Activated CD4-positive, alpha-beta memory T cell treated with anti-CD3 and anti-CD28 coated beads for 36 hours (primary cell): ENCODE measurements around the gene RTL3. TPM values are rescaled to one million over a fixed set of nuclear protein-coding genes. Genes with fewer than 3 reads are reported as not detected.
"Not testable (repeated sequence)": the region's sequence is repeated elsewhere in the genome, so short reads cannot be mapped to it uniquely, and the experiment has no call there.

ENCODE experiments used
- CTCF ChIA-PET: fragments of 350-600 bp; sonication (Branson Sonifier 250); formaldehyde crosslinking; loops from one replicate; lab custom pipeline; 2021; ENCODE audit warnings: antibody characterized with exemption, inconsistent platforms; lab: Charles Lee
- POLR2A ChIA-PET: fragments of 350-600 bp; sonication (Branson Sonifier 250); formaldehyde crosslinking; loops from one replicate; lab custom pipeline; 2021; ENCODE audit warnings: antibody characterized with exemption; lab: Charles Lee
- DNase-seq: peaks from one replicate; pipeline ENCODE4 v3.0.0-alpha.2; 2020
- H3K27ac Mint-ChIP-seq: one replicate; pipeline ENCODE4 v1.8.0; 2021; ENCODE audit warnings: mixed read lengths
- H3K27me3 Mint-ChIP-seq: one replicate; pipeline ENCODE4 v1.8.0; 2021; ENCODE audit warnings: mixed read lengths
- H3K36me3 Mint-ChIP-seq: one replicate; pipeline ENCODE4 v1.8.0; 2021; ENCODE audit warnings: mixed read lengths
- H3K4me1 Mint-ChIP-seq: one replicate; pipeline ENCODE4 v1.8.0; 2021; ENCODE audit warnings: low read depth, mixed read lengths
- H3K4me3 Mint-ChIP-seq: one replicate; pipeline ENCODE4 v1.8.0; 2021; ENCODE audit warnings: mild to moderate bottlenecking, mixed read lengths
- H3K9me3 Mint-ChIP-seq: one replicate; pipeline ENCODE4 v1.8.0; 2021; ENCODE audit warnings: mixed read lengths
- intact Hi-C: fragments of 100-400 bp; cut with micrococcal nuclease; formaldehyde crosslinking; loops from one replicate; pipeline ENCODE4 v1.15.1; 2023
- total RNA-seq, 2 experiments: library from RNA; stranded (reverse); gene quantifications; one replicate each; pipeline ENCODE4 v1.2.3, GENCODE V29; 2021

RTL3 gene
- total RNA-seq, 2 experiments from 2014 or later = not detected

DNA sequence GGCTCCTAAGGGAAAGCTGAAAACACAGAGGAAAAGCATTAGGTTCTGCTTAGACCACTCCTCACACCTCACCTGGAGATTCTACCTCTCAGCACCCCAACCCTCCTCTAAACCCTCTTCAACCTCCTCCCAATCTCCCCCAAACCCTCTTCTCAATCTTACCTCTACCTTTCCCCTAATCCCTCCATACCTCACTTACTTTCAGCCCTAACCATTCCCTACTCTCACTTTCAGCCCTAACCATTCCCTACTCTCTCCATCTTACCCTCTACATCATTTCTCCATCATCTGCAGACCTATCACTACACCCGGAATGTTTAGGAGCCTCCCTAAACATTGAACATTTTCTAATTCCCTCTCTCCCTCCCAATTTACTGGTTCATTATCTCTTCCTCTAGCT, 3.5 kb downstream of the RTL3 start:
- ChIA-PET CTCF (no interaction called here), POLR2A (no interaction called here)
- intact Hi-C loops = loop anchor here (10.0 kb wide), 1 partner anchor 429 kb away; no protein-coding TSS in a partner anchor
- Mint-ChIP-seq H3K9me3 (no peaks in the 10 kb centered on the region), H3K27ac (no peak overlapping the region), H3K36me3 (no peaks in the 10 kb centered on the region), H3K4me1 (peaks cover 18% of the 10 kb centered on the region), H3K4me3 (no peak overlapping the region), H3K27me3 (no peaks in the 10 kb centered on the region)
- no peak for DNase-seq

DNA sequence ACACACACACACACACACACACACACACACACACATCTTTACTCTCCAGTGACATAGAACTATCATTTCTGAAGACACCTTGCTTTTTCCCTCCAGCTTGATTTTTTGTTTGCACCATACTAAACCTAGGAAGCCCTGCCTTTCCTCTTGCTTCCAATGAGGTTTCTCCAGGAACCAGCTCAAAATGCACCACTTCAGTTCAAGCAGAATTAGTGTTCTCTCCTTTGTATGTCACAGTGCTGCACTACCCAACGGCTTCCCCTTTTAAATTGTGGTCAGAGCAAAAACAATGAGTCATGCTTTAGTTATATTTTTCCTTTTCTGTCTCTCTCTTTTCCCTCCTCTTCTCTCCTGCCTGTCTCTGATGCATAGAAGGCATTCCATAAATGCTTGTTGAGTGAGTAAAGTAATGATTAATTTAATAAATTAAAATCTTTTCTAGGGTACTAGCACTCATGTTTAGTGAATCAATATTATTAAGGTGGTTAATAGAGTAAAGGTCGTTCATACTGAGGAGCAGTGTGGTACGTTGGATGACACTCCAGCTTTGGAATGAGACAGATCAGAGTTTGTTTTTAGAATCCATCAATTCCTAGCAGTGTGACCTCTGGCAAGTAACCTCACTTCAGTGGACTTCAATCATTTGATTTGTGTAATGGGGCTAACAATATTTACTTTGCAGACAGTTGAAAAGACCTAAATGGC, 5.9 kb downstream of the RTL3 start:
- intact Hi-C loops = loop anchor here (5.0 to 10.0 kb wide), 2 partner anchors 136 to 432 kb away; no protein-coding TSS in a partner anchor
- H3K4me3 Mint-ChIP-seq = no peak overlapping the region

DNA sequence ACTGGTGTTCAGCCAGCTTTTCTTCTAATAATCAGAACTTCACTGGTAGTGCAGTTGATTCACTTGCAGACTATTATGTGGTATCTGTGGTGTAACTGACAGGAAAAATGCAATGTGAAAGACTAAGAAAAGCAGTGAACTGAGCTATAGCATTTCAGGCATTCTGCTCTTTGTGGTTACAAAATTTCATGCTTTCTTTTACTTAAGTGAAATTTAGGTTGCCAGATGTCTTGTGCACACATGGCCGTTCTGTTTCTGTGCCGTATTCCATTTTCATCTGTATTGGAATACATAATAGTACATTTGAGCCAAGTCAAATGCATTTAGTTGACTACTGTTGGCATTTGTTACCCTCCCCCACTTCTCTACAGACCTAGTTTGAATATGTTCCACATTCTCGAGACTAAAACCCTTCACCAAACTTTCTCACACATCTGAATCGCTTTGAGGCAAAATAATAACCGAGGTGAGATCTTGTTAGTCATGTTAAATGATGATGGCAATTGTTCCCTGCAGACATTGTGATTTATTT, 8.2 kb downstream of the RTL3 start:
- POLR2A ChIA-PET = no interaction called here
- DNase-seq = no peak

More for the DNA sequence above, 5.9 kb downstream of the RTL3 start:
- no peaks in the 10 kb centered on the region for H3K9me3 Mint-ChIP-seq
- CTCF ChIA-PET = no interaction called here
- no peak overlapping the region for H3K27ac Mint-ChIP-seq
- H3K36me3 Mint-ChIP-seq = no peaks in the 10 kb centered on the region
- H3K27me3 Mint-ChIP-seq = no peaks in the 10 kb centered on the region
- POLR2A ChIA-PET = interaction anchor here (0.6 kb wide), 1 partner anchor 263 kb away, joined by 3 read pairs; no protein-coding TSS in a partner anchor
- DNase-seq = no peak
- H3K4me1 Mint-ChIP-seq = peaks cover 17% of the 10 kb centered on the region

DNA sequence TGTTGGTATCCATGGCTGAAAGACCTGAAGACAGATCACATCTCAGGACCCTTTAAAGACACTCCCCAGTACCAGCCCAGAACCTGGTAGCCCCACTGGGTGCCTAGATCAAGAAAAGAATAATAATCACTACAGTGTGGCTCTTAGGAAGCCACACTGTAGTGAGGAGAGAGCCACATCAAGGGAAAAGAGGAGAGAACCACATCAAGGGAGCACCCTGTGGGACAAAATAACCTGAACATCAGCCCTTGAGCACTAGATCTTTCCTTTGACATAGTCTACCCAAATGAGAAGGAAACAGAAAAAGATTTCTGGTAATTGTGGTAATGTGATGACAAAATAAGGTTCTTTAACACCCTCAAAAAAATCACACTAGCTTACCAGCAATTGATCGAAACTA, 15.3 kb downstream of the RTL3 start:
- intact Hi-C loops = no loop called here
- Mint-ChIP-seq H3K4me1 (peaks cover 11% of the 10 kb centered on the region), H3K9me3 (peaks cover 18% of the 10 kb centered on the region), H3K27ac (no peak overlapping the region), H3K27me3 (no peaks in the 10 kb centered on the region), H3K36me3 (peaks cover 5% of the 10 kb centered on the region), H3K4me3 (no peak overlapping the region)
- DNase-seq = no peak
- CTCF ChIA-PET = no interaction called here
- POLR2A ChIA-PET = no interaction called here

More for the DNA sequence above, 8.2 kb downstream of the RTL3 start:
- intact Hi-C loops = loop anchor here (5.0 to 10.0 kb wide), 2 partner anchors 134 to 434 kb away; no protein-coding TSS in a partner anchor
- H3K9me3 Mint-ChIP-seq = peaks cover 3% of the 10 kb centered on the region
- no peaks in the 10 kb centered on the region for H3K36me3 Mint-ChIP-seq
- CTCF ChIA-PET = interaction anchor here (1.1 kb wide), 1 partner anchor 430 kb away, joined by 5 read pairs; no protein-coding TSS in a partner anchor
- no peaks in the 10 kb centered on the region for H3K27me3 Mint-ChIP-seq
- peak overlapping the region; percentile 6 for H3K4me3 Mint-ChIP-seq
- peaks cover 16% of the 10 kb centered on the region for H3K4me1 Mint-ChIP-seq
- peak overlapping the region; percentile 1 for H3K27ac Mint-ChIP-seq

DNA sequence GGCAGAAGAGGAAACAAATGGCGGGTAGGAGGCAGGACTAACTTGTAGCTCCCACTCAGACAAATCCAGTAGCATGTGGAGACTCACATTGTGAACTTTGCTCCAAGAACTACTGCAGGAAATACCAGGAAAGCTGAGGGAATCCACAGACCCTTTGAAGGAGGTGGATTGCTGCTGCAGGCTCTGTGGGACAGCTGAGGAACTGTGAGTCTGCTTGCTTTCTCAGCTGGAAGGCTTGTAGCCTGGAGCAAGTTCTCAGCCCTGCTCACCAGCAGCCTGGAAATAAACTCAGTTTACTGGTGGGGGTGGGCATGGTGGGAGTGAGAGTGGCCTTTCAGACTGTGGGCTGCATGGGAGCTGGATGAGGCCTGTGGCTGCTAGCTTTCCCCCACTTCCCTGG, 16.0 kb downstream of the RTL3 start:
- Mint-ChIP-seq H3K27ac (no peak overlapping the region), H3K27me3 (no peaks in the 10 kb centered on the region), H3K4me3 (no peak overlapping the region), H3K36me3 (peaks cover 5% of the 10 kb centered on the region), H3K4me1 (peaks cover 11% of the 10 kb centered on the region), H3K9me3 (peaks cover 16% of the 10 kb centered on the region)
- CTCF ChIA-PET = no interaction called here
- no peak for DNase-seq
- intact Hi-C loops = no loop called here
- POLR2A ChIA-PET = no interaction called here

DNA sequence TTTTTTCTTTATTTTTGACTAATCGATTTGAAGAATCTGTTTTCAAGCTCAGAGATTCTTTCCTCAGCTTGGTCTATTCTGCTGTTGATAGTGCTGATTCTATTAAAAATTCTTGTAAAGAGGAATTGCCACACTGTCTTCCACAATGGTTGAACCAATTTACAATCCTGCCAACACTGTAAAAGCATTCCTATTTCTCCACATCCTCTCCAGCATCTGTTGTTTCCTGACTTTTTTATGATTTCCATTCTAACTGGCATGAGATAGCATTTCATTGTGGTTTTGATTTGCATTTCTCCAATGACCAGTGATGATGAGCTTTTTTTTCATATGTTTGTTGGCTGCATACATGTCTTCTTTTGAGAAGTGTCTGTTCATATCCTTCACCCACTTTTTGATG, 23.0 kb downstream of the RTL3 start:
- H3K9me3 Mint-ChIP-seq = peaks cover 13% of the 10 kb centered on the region
- intact Hi-C loops, H3K4me3 Mint-ChIP-seq, H3K27ac Mint-ChIP-seq, CTCF ChIA-PET, H3K4me1 Mint-ChIP-seq, POLR2A ChIA-PET, H3K36me3 Mint-ChIP-seq, DNase-seq, H3K27me3 Mint-ChIP-seq: not testable (repeated sequence)

DNA sequence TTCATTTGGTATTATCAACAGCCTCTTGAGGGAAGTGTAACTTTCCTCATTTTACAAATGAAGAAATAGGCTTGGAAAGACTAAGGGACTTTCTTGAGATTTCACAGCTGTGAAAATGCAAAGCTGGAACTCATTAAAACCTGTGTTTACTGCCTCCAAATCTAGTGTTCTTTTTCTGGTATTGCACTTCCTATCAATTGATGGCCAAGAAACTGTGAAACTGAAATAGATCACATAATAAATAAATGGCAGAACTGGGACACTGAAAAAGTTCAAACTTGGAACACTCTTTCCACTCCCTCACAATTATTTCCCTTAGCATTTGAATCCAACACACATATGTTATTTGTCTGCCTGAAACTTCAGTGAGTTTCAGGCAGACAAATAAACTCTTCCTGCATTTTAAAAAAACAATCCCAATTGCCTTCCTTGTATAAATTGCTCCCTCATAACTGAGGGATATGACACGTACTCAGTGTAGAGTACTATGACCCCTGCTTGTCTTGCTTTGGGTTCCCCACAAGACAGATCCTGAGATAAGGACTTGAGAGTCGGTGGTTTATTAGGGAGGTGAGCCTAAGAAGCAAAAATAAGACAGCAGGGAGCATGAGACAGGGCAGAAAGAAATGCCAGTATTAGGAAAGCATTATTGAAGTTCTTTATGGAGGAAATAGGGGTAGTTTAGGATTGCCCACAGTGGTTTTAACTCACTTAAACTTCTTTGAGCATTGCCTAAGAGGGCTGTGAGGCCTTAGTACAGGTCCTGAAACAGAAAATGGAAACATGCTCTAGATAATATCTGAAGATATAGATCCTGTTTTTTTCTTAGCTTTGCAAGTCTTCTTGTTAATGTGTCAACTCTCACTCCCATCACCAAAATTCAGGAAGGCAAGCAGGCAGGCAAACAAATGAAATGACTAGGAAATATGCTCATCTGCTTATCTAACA, 33.9 kb downstream of the RTL3 start:
- POLR2A ChIA-PET = no interaction called here
- Mint-ChIP-seq H3K9me3 (no peaks in the 10 kb centered on the region), H3K27me3 (no peaks in the 10 kb centered on the region), H3K36me3 (no peaks in the 10 kb centered on the region), H3K27ac (no peak overlapping the region), H3K4me3 (no peak overlapping the region), H3K4me1 (peaks cover 7% of the 10 kb centered on the region)
- CTCF ChIA-PET = no interaction called here
- no peak for DNase-seq
- intact Hi-C loops = no loop called here

DNA sequence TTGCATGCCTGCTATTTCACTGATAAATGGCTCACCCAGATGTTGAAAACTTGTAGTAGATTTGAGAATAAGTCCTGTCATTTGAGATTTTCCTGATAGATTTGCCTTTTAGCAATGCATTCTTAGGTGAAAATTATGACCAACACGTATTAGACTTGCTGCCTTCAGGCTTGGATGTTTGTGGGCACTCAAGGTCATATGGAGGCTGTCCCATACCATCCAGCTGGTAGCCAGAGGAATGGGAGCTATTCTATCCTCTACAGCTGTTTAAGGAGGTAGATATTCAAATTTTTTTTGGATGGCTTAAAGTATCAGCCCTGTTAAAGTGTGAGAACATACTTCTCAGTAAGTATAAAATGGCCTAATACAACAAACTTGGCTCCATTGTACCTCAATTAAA, 34.7 kb downstream of the RTL3 start:
- no peaks in the 10 kb centered on the region for H3K36me3 Mint-ChIP-seq
- no peak overlapping the region for H3K27ac Mint-ChIP-seq
- intact Hi-C loops = no loop called here
- ChIA-PET CTCF (no interaction called here), POLR2A (no interaction called here)
- H3K4me3 Mint-ChIP-seq = no peak overlapping the region
- DNase-seq = no peak
- no peaks in the 10 kb centered on the region for H3K9me3 Mint-ChIP-seq
- peaks cover 7% of the 10 kb centered on the region for H3K4me1 Mint-ChIP-seq
- H3K27me3 Mint-ChIP-seq = no peaks in the 10 kb centered on the region

DNA sequence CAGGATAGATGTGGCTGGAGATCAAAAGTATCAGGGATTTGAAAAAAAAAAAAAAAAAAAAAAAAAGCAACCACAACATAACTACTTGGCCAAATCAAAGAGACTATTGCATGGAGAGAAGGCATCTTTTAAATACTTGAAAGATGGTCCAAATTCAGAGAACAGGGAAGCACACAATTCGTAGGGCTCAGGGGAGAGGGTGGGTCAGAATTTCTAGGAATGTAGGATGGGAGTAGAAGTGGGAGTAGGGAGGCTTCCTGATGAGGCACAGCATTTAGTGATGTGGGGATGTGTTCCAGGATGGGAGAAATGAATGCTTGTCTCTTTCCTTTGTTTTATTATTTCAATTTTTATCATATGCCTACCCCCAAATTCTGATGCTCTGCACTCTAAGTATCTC, 36.3 kb downstream of the RTL3 start:
- Mint-ChIP-seq H3K4me3 (no peak overlapping the region), H3K9me3 (no peaks in the 10 kb centered on the region), H3K27me3 (no peaks in the 10 kb centered on the region), H3K36me3 (no peaks in the 10 kb centered on the region), H3K4me1 (peaks cover 7% of the 10 kb centered on the region), H3K27ac (no peak overlapping the region)
- DNase-seq = no peak
- intact Hi-C loops = no loop called here
- ChIA-PET POLR2A (no interaction called here), CTCF (no interaction called here)

DNA sequence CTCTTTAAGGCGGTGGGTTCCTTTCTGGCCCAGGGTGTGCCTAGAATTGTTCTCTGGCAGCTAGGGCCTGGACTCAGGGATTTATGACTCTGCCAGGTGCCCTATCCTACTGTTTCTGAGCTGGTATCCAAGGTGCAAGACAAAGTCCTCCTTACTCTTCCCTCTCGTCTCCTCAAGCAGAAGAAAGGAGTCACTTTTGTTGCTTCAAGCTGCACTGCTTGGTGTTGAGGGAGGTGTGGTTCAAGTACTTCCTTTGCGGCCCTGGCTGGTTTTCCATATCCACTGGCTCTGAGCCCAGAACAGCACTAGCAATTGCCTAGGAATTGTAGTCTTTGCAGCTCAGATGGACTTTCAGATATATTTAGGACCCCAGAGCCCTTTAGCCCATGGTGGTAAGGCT, 39.3 kb downstream of the RTL3 start:
- Mint-ChIP-seq H3K4me1 (no peaks in the 10 kb centered on the region), H3K9me3 (no peaks in the 10 kb centered on the region), H3K36me3 (no peaks in the 10 kb centered on the region), H3K27ac (no peak overlapping the region), H3K27me3 (no peaks in the 10 kb centered on the region), H3K4me3 (no peak overlapping the region)
- CTCF ChIA-PET = no interaction called here
- POLR2A ChIA-PET = no interaction called here
- no peak for DNase-seq
- intact Hi-C loops = no loop called here

DNA sequence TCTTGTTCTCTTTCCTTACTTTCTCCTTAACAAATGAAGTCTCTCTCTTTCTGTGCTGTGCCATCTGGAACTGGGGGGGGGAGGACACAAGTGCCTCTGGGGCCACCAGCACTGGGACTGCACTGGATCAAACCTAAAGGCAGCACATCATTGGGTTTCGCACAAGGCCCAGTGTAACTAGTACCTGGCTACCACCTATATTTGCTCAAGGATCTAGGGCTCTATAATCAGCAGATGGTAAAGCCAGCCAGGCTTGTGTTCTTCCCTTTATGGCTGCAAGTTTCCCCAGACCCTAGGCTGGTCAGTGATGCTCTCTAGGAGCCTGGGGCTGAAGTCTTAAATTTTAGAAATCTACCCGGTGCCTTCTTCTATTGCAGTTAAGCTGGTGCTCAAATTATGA, 40.1 kb downstream of the RTL3 start:
- Mint-ChIP-seq H3K9me3 (no peaks in the 10 kb centered on the region), H3K27ac (no peak overlapping the region), H3K36me3 (no peaks in the 10 kb centered on the region), H3K27me3 (no peaks in the 10 kb centered on the region), H3K4me3 (no peak overlapping the region), H3K4me1 (no peaks in the 10 kb centered on the region)
- no peak for DNase-seq
- CTCF ChIA-PET = no interaction called here
- intact Hi-C loops = no loop called here
- POLR2A ChIA-PET = no interaction called here

DNA sequence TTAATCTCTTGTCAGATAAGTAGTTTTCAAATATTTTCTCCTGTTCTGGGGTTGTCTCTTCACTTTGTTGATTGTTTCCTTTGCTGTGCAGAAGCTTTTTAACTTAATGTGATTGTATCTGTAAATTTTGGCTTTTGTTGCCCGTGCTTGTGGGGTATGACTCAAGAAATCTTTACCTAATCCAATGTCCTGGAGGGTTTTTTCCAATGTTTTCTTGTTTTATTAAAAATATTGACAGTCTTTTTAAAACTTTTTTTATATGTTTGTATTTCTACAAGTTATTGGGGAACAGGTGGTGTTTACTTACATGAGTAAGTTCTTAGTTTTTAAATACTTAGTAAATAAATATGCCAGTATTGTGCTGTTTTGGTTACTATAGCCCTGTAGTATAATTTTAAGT, 44.9 kb downstream of the RTL3 start:
- POLR2A ChIA-PET = no interaction called here
- Mint-ChIP-seq H3K36me3 (no peaks in the 10 kb centered on the region), H3K4me1 (no peaks in the 10 kb centered on the region), H3K4me3 (no peak overlapping the region), H3K27ac (no peak overlapping the region), H3K27me3 (no peaks in the 10 kb centered on the region), H3K9me3 (no peaks in the 10 kb centered on the region)
- DNase-seq = no peak
- intact Hi-C loops = no loop called here
- CTCF ChIA-PET = no interaction called here
